Measurements from ENCODE around the gene JARID2.

The JARID2 gene

GRCh38 chr6:15332446-15332845 is 86.6 kb downstream of the JARID2 start:
- no peak for DNase-seq (ENCODE audit: low read depth)
- H3K4me3 ChIP-seq (ENCODE audit: low read depth, low read length), result no peak overlapping the region
- no peak for TF ChIP-seq CTCF (IDR thresholded peaks at IDR 0.05; ENCODE audit: control insufficient read depth, extremely low read depth, insufficient read depth)

GRCh38 chr6:15335385-15335784 is 89.5 kb downstream of the JARID2 start:
- TF ChIP-seq CTCF (IDR thresholded peaks at IDR 0.05; ENCODE audit: control insufficient read depth, extremely low read depth, insufficient read depth), result no peak
- no peak for DNase-seq (ENCODE audit: low read depth)
- H3K4me3 ChIP-seq (ENCODE audit: low read depth, low read length), result no peak overlapping the region

- no peak overlapping the region for H3K4me3 ChIP-seq (ENCODE audit: low read depth, low read length)
- no peak for TF ChIP-seq CTCF (IDR thresholded peaks at IDR 0.05; ENCODE audit: control insufficient read depth, extremely low read depth, insufficient read depth)
- DNase-seq (ENCODE audit: low read depth), result no peak
These were observed 90.0 kb downstream of the JARID2 start for GRCh38 chr6:15335916-15336315.

- H3K4me3 ChIP-seq (ENCODE audit: low read depth, low read length), result no peak overlapping the region
- DNase-seq (ENCODE audit: low read depth), result no peak
- TF ChIP-seq CTCF (IDR thresholded peaks at IDR 0.05; ENCODE audit: control insufficient read depth, extremely low read depth, insufficient read depth), result no peak
These were observed 91.2 kb downstream of the JARID2 start for GRCh38 chr6:15336900-15337560.

GRCh38 chr6:15337582-15337981 is 91.7 kb downstream of the JARID2 start:
- no peak for TF ChIP-seq CTCF (IDR thresholded peaks at IDR 0.05; ENCODE audit: control insufficient read depth, extremely low read depth, insufficient read depth)
- no peak for DNase-seq (ENCODE audit: low read depth)
- H3K4me3 ChIP-seq (ENCODE audit: low read depth, low read length), result no peak overlapping the region

GRCh38 chr6:15338476-15338875 is 92.6 kb downstream of the JARID2 start:
- TF ChIP-seq CTCF (IDR thresholded peaks at IDR 0.05; ENCODE audit: control insufficient read depth, extremely low read depth, insufficient read depth), result no peak
- no peak for DNase-seq (ENCODE audit: low read depth)
- H3K4me3 ChIP-seq (ENCODE audit: low read depth, low read length), result no peak overlapping the region

- DNase-seq (ENCODE audit: low read depth), result no peak
- TF ChIP-seq CTCF (IDR thresholded peaks at IDR 0.05; ENCODE audit: control insufficient read depth, extremely low read depth, insufficient read depth), result no peak
- no peak overlapping the region for H3K4me3 ChIP-seq (ENCODE audit: low read depth, low read length)
These were observed 93.2 kb downstream of the JARID2 start for GRCh38 chr6:15339081-15339480.
